Ovary (tissue), 1 donor: ENCODE results near the gene RALB.

ENCODE experiments used
- EP300 ChIP-seq: sonication (generic); formaldehyde crosslinking; IDR thresholded peaks from one replicate; pipeline ENCODE4 v1.6.1; 2017; ENCODE audit warnings: antibody characterized with exemption
- POLR2A ChIP-seq: fragments of 450-650 bp; IDR thresholded peaks from one replicate; pipeline ENCODE4 v1.6.1; 2017; ENCODE audit warnings: antibody characterized with exemption, mild to moderate bottlenecking, moderate library complexity

DNA sequence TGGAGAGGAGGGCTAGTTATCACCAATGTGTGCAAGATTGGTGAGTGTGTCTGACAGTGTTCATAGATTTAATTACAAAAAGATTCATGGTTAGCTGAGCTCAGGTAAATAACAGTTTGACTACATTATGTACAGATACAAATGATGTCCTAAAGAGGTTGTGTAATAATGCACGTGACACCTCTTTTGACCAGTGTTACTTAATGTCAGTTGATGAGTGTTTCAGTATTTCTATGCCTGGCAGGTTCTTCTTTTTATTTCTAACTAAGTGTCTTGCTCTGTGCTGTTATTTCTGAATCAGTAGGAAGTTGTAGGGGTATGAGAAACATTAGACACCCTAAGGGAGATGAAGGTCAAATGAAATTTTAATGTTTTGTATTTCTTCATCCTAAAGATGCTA lies 85.4 kb downstream of the RALB start:
- TF ChIP-seq EP300 (no peak), POLR2A (no peak)
